ENCODE measurements around the gene RPTOR.
A peak's percentile ranks its signal among the peaks of the same experiment; 100 is the strongest.
"Not testable (repeated sequence)": the region's sequence is repeated elsewhere in the genome, so short reads cannot be mapped to it uniquely, and the experiment has no call there.

The RPTOR gene

DNA sequence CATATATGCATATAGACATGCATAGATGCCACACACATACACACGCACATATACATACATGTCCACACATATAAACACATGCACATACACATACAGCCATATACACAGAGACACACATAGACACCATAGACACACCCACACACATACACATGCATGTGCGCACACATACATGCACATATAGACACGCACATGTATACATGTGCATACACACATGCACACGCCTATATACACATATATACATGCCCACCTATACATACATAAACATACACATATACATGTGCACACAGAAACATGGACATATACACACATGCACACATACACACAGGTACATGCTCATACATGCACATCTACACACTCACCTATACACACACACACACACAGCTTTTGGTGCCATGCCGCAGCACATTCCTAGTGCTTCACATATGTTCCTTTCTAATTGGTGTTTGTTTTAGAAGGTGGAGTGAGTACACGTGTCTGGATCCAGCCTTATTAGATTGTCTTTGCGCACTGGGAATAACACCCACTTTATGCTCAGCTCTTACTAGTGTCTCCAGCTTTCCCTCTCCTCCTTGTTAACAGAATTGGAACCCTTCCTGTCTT, 198.0 kb downstream of the RPTOR start:
- H3K4me3 ChIP-seq (ENCODE audit: low read length): no peak overlapping the region
- no peak overlapping the region for H3K27ac ChIP-seq (ENCODE audit: low read depth, low read length)
- H3K27me3 ChIP-seq (ENCODE audit: control insufficient read depth, insufficient read depth, low read length): no peaks in the 10 kb centered on the region
- no peaks in the 10 kb centered on the region for H3K4me1 ChIP-seq (ENCODE audit: control insufficient read depth, insufficient read depth, low read length)
- H3K9ac ChIP-seq (ENCODE audit: low read length): no peak overlapping the region
- peaks cover 4% of the 10 kb centered on the region for H3K36me3 ChIP-seq (ENCODE audit: control insufficient read depth, insufficient read depth, low read length)

- Histone ChIP-seq H3K9ac (ENCODE audit: low read length) (no peak overlapping the region), H3K4me1 (ENCODE audit: control insufficient read depth, insufficient read depth, low read length) (no peaks in the 10 kb centered on the region), H3K4me3 (ENCODE audit: low read length) (no peak overlapping the region), H3K36me3 (ENCODE audit: control insufficient read depth, insufficient read depth, low read length) (peaks cover 4% of the 10 kb centered on the region), H3K27me3 (ENCODE audit: control insufficient read depth, insufficient read depth, low read length) (no peaks in the 10 kb centered on the region), H3K27ac (ENCODE audit: low read depth, low read length) (no peak overlapping the region)
Observed at GRCh38 chr17:80743181-80743771, 198.6 kb downstream of the RPTOR start.

DNA sequence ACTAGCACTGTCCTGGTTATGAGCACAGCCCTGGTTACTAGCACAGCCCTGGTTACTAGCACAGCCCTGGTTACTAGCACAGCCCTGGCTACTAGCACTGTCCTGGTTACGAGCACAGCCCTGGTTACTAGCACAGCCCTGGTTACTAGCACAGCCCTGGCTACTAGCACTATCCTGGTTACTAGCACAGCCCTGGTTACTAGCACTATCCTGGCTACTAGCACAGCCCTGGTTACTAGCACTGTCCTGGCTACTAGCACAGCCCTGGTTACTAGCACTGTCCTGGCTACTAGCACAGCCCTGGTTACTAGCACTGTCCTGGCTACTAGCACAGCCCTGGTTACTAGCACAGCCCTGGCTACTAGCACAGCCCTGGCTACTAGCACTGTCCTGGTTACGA, 199.3 kb downstream of the RPTOR start:
- H3K27me3 ChIP-seq (ENCODE audit: control insufficient read depth, insufficient read depth, low read length); H3K9ac ChIP-seq (ENCODE audit: low read length); H3K27ac ChIP-seq (ENCODE audit: low read depth, low read length); H3K4me1 ChIP-seq (ENCODE audit: control insufficient read depth, insufficient read depth, low read length); H3K36me3 ChIP-seq (ENCODE audit: control insufficient read depth, insufficient read depth, low read length); H3K4me3 ChIP-seq (ENCODE audit: low read length): not testable (repeated sequence)

DNA sequence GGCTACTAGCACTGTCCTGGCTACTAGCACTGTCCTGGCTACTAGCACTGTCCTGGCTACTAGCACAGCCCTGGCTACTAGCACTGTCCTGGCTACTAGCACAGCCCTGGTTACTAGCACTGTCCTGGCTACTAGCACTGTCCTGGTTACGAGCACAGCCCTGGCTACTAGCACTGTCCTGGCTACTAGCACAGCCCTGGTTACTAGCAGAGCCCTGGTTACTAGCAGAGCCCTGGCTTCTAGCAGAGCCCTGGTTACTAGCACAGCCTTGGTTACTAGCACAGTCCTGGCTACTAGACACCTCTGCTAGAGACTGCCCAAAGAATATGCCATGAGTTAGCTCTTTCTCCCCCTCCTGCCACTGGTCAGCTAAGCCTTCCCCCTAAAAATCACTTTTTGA, 200.1 kb downstream of the RPTOR start:
- H3K36me3 ChIP-seq (ENCODE audit: control insufficient read depth, insufficient read depth, low read length); H3K27ac ChIP-seq (ENCODE audit: low read depth, low read length); H3K4me1 ChIP-seq (ENCODE audit: control insufficient read depth, insufficient read depth, low read length); H3K9ac ChIP-seq (ENCODE audit: low read length); H3K4me3 ChIP-seq (ENCODE audit: low read length); H3K27me3 ChIP-seq (ENCODE audit: control insufficient read depth, insufficient read depth, low read length): not testable (repeated sequence)

DNA sequence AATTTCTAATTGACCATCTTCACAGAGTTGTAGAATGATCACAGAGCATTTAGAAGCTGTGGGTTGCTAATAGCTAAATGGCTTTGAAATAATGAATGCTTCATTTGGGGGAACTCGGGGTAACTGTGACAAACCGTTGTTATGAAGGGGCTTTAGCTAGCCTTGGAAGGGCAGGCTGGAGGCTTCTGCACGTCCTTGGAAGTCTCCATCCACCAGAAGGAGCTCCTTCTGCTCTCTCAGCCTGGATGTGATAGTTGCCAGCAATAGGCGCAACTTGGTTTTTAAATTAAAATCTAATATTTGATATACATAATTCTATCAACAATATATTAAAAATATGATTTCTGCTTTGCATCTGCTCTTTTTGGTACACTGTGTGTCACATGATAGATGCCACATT, 200.5 kb downstream of the RPTOR start:
- Histone ChIP-seq H3K9ac (ENCODE audit: low read length) (no peak overlapping the region), H3K27ac (ENCODE audit: low read depth, low read length) (no peak overlapping the region), H3K27me3 (ENCODE audit: control insufficient read depth, insufficient read depth, low read length) (no peaks in the 10 kb centered on the region), H3K36me3 (ENCODE audit: control insufficient read depth, insufficient read depth, low read length) (no peaks in the 10 kb centered on the region), H3K4me1 (ENCODE audit: control insufficient read depth, insufficient read depth, low read length) (no peaks in the 10 kb centered on the region), H3K4me3 (ENCODE audit: low read length) (no peak overlapping the region)

DNA sequence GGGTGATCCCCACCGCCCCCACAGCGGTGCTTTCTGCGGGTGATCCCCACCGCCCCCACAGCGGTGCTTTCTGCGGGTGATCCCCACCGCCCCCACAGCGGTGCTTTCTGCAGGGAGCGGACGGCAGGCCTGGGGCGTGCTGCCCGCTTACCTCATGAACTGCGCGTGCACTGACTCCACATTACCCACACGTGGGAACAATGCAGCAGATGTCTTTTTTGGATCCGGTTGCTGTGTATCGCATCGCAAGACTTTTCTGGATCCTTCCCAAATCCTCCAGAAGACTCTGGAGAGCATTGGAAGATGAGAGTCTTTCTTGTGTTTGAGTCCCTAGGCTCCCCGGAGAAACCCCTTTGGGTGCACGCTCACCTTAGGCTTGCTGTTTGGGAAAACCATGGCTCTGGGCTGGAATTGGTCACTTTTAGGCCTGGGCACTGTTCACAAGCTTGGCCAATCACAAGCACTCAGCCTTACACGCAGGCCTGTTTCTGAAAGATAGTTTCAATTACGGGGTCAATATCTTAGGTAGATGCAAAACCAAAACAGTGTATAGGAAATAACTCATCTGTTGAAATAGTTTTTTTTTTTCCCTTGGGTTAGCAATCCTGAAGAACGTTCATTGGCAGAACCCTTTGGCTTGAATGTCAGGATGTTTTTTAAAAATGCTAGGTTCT, 201.8 kb downstream of the RPTOR start:
- Histone ChIP-seq H3K9ac (ENCODE audit: low read length) (no peak overlapping the region), H3K4me3 (ENCODE audit: low read length) (no peak overlapping the region), H3K4me1 (ENCODE audit: control insufficient read depth, insufficient read depth, low read length) (no peaks in the 10 kb centered on the region), H3K36me3 (ENCODE audit: control insufficient read depth, insufficient read depth, low read length) (no peaks in the 10 kb centered on the region), H3K27ac (ENCODE audit: low read depth, low read length) (no peak overlapping the region), H3K27me3 (ENCODE audit: control insufficient read depth, insufficient read depth, low read length) (no peaks in the 10 kb centered on the region)

- no peaks in the 10 kb centered on the region for H3K36me3 ChIP-seq (ENCODE audit: control insufficient read depth, insufficient read depth, low read length)
- H3K27ac ChIP-seq (ENCODE audit: low read depth, low read length): no peak overlapping the region
- peaks cover 3% of the 10 kb centered on the region for H3K4me1 ChIP-seq (ENCODE audit: control insufficient read depth, insufficient read depth, low read length)
- no peak overlapping the region for H3K9ac ChIP-seq (ENCODE audit: low read length)
- H3K4me3 ChIP-seq (ENCODE audit: low read length): no peak overlapping the region
- no peaks in the 10 kb centered on the region for H3K27me3 ChIP-seq (ENCODE audit: control insufficient read depth, insufficient read depth, low read length)
Observed at GRCh38 chr17:80747469-80747868, 202.8 kb downstream of the RPTOR start.

DNA sequence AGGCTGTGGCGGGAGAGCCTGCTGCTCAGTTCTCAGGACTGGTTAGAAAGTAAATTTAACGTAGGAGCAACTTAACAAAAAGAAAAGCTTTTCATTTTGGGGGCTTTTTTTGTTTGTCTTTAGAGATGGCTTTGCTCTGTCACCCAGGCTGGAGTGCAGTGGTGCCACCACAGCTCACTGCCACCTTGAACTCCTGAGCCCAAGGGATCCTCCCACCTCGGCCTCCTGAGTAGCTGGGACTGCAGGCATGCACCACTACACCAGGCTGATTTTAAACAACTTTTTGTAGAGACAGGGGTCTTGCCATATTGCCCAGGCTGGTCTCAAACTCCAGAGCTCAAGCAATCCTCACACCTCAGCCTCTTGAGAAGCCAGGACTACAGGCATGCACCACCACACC, 205.0 kb downstream of the RPTOR start:
- H3K4me3 ChIP-seq (ENCODE audit: low read length): no peak overlapping the region
- H3K36me3 ChIP-seq (ENCODE audit: control insufficient read depth, insufficient read depth, low read length): no peaks in the 10 kb centered on the region
- H3K27ac ChIP-seq (ENCODE audit: low read depth, low read length): no peak overlapping the region
- peaks cover 3% of the 10 kb centered on the region for H3K4me1 ChIP-seq (ENCODE audit: control insufficient read depth, insufficient read depth, low read length)
- H3K9ac ChIP-seq (ENCODE audit: low read length): no peak overlapping the region
- H3K27me3 ChIP-seq (ENCODE audit: control insufficient read depth, insufficient read depth, low read length): no peaks in the 10 kb centered on the region

- H3K4me3 ChIP-seq (ENCODE audit: low read length): no peak overlapping the region
- no peak overlapping the region for H3K9ac ChIP-seq (ENCODE audit: low read length)
- no peaks in the 10 kb centered on the region for H3K27me3 ChIP-seq (ENCODE audit: control insufficient read depth, insufficient read depth, low read length)
- peaks cover 3% of the 10 kb centered on the region for H3K4me1 ChIP-seq (ENCODE audit: control insufficient read depth, insufficient read depth, low read length)
- H3K27ac ChIP-seq (ENCODE audit: low read depth, low read length): no peak overlapping the region
- no peaks in the 10 kb centered on the region for H3K36me3 ChIP-seq (ENCODE audit: control insufficient read depth, insufficient read depth, low read length)
Observed at GRCh38 chr17:80750263-80750662, 205.6 kb downstream of the RPTOR start.

- Histone ChIP-seq H3K36me3 (ENCODE audit: control insufficient read depth, insufficient read depth, low read length) (no peaks in the 10 kb centered on the region), H3K27me3 (ENCODE audit: control insufficient read depth, insufficient read depth, low read length) (no peaks in the 10 kb centered on the region), H3K4me3 (ENCODE audit: low read length) (no peak overlapping the region), H3K4me1 (ENCODE audit: control insufficient read depth, insufficient read depth, low read length) (peaks cover 3% of the 10 kb centered on the region), H3K9ac (ENCODE audit: low read length) (no peak overlapping the region), H3K27ac (ENCODE audit: low read depth, low read length) (peak overlapping the region; percentile 44)
Observed at GRCh38 chr17:80751070-80751945, 206.7 kb downstream of the RPTOR start.

DNA sequence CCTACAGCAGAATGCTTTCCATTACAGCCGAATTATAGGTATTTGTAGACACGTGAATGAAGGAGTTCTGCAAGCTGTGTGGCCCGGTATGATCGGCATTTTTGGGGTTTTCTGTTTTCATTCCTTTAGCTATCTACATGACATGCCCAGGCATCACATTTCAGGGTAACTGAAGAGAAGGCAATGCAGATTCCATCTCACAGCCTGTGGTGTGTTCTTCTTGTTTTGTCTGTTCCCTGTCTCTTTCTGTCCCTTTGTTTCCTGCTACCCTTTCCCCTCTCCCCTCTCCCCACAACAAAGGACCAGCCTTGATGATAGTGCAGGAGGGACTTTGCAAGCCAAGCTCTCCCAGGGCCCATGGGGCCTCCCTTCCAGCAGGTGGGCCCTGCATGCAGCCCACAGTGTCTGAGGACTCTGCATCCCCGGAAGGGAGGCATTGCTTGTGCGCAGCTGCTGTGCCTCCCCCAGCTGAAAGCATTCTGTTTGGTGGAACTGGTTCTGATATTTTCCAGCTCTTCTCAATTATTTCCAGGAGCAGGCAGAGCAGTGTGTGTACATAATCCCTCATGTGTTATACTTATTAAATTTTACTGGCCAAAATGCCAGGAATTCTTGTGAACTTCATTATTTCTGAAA, 207.4 kb downstream of the RPTOR start:
- peaks cover 3% of the 10 kb centered on the region for H3K4me1 ChIP-seq (ENCODE audit: control insufficient read depth, insufficient read depth, low read length)
- no peak overlapping the region for H3K27ac ChIP-seq (ENCODE audit: low read depth, low read length)
- H3K36me3 ChIP-seq (ENCODE audit: control insufficient read depth, insufficient read depth, low read length): no peaks in the 10 kb centered on the region
- H3K27me3 ChIP-seq (ENCODE audit: control insufficient read depth, insufficient read depth, low read length): no peaks in the 10 kb centered on the region
- no peak overlapping the region for H3K4me3 ChIP-seq (ENCODE audit: low read length)
- H3K9ac ChIP-seq (ENCODE audit: low read length): no peak overlapping the region

DNA sequence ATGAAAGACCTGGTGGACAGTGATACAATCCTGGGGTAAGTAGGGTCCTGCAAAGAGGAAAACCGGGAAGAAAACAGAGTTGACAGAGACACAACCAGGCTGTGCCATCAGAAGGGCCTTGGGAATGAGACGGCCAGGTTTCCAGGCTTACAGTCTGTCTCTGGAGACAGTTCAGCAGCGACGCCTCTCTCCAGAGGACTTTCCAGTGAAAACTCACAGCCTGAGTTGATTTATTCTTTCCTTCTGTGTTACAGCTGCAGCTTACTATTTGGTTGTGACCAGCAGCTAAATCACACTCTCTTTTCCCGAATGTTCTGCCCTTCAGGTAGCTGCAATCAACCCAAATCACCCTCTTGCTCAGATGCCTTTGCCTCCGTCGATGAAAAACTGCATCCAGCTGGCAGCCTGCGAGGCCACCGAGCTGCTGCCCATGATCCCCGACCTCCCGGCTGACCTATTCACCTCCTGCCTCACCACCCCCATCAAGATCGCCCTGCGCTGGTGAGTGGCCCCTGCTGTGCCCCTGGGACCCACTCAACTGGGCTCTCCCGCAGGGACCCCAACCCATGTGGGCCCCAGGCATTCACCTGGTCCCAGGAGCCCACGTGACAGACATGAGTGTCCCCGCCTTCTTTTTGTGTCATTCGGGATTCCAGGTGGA, 209.2 kb downstream of the RPTOR start:
- peaks cover 3% of the 10 kb centered on the region for H3K4me1 ChIP-seq (ENCODE audit: control insufficient read depth, insufficient read depth, low read length)
- H3K27ac ChIP-seq (ENCODE audit: low read depth, low read length): no peak overlapping the region
- H3K36me3 ChIP-seq (ENCODE audit: control insufficient read depth, insufficient read depth, low read length): no peaks in the 10 kb centered on the region
- no peak overlapping the region for H3K4me3 ChIP-seq (ENCODE audit: low read length)
- no peaks in the 10 kb centered on the region for H3K27me3 ChIP-seq (ENCODE audit: control insufficient read depth, insufficient read depth, low read length)
- H3K9ac ChIP-seq (ENCODE audit: low read length): no peak overlapping the region

All from rectal smooth muscle tissue (tissue), 1 donor.